Measurements from ENCODE around the gene ING3. TPM values are rescaled to one million over a fixed set of nuclear protein-coding genes. Genes with fewer than 3 reads are reported as not detected.

The ING3 gene
- polyA plus RNA-seq, 1 donor from 2014 or later, result 19.7 TPM

DNA sequence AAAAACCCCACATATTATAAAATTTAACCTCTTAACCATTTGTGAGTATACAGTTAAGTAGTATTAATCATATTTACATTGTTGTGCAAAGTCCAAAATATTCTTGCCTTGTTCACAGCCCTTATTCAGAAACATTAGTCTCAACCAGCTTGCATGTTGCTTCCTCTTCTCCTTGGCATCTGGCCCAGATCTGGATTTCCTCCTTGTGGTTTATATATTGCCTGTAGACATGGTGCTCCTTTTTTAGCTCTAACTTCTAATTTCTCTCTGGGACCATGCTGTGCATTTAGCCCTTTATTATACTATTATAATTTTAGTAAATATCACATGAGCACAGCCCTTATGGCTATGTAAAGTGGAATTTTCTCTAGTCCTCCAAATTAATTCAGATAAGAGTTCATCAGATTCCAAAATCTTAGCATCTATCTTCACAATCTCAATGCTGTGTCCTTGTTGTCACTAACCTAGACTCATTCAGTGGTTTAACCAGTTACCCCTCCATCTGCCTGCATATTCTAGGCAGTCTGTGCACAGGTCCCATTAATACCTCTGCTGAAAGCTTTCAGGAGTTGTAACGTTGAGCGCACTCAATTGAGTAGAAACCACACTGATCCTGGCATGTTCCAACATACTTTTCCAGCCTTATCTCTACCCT is 45.9 kb downstream of the ING3 start:
- Histone ChIP-seq H4K20me1 (ENCODE audit: insufficient read depth) (no peaks in the 10 kb centered on the region), H3K9me2 (ENCODE audit: insufficient read depth, low read length) (no peaks in the 10 kb centered on the region), H3F3A (ENCODE audit: insufficient read depth, low read length, poor library complexity, severe bottlenecking) (no peaks in the 10 kb centered on the region), H3K79me2 (replicated peaks; ENCODE audit: insufficient read depth, low read length) (no peaks in the 10 kb centered on the region), H3K27ac (ENCODE audit: low read length) (no peak overlapping the region), H3K9me3 (ENCODE audit: low read length) (no peaks in the 10 kb centered on the region), H3K4me3 (ENCODE audit: low read length) (no peak overlapping the region), H3K36me3 (ENCODE audit: insufficient read depth, low read length) (no peaks in the 10 kb centered on the region), H3K9ac (ENCODE audit: low read length) (no peak overlapping the region), H2AFZ (ENCODE audit: low read depth, low read length) (no peak overlapping the region), H3K27me3 (ENCODE audit: insufficient read depth, low read depth, low read length) (no peaks in the 10 kb centered on the region), H3K4me2 (ENCODE audit: low read length) (no peak overlapping the region)
- TF ChIP-seq RAD21 (conservative IDR thresholded peaks at IDR 0.05), result no peak
- TF ChIP-seq REST (IDR thresholded peaks at IDR 0.05; ENCODE audit: borderline replicate concordance), result no peak
- TF ChIP-seq MXI1 (conservative IDR thresholded peaks at IDR 0.05; ENCODE audit: poor library complexity, severe bottlenecking), result no peak
- TF ChIP-seq TAF1 (IDR thresholded peaks at IDR 0.05; ENCODE audit: low read depth), result no peak
- no peak for TF ChIP-seq EZH2 (IDR thresholded peaks at IDR 0.05; ENCODE audit: borderline replicate concordance, insufficient read depth, low read length, poor library complexity, severe bottlenecking)
- TF ChIP-seq EP300 (conservative IDR thresholded peaks at IDR 0.05; ENCODE audit: poor library complexity, severe bottlenecking), result no peak
- TF ChIP-seq POLR2AphosphoS5 (IDR thresholded peaks at IDR 0.05), result no peak

GRCh38 chr7:120996988-120997345 is 46.4 kb downstream of the ING3 start:
- no peak overlapping the region for H3K4me2 ChIP-seq (ENCODE audit: low read length)

More at GRCh38 chr7:120996988-120997345, 46.4 kb downstream of the ING3 start:
- no peak overlapping the region for H3K27ac ChIP-seq (ENCODE audit: low read length)
- H3K27me3 ChIP-seq (ENCODE audit: insufficient read depth, low read depth, low read length), result no peaks in the 10 kb centered on the region
- H3K9me2 ChIP-seq (ENCODE audit: insufficient read depth, low read length), result no peaks in the 10 kb centered on the region
- H3F3A ChIP-seq (ENCODE audit: insufficient read depth, low read length, poor library complexity, severe bottlenecking), result no peaks in the 10 kb centered on the region
- no peak overlapping the region for H2AFZ ChIP-seq (ENCODE audit: low read depth, low read length)
- no peak for TF ChIP-seq SMC3 (conservative IDR thresholded peaks at IDR 0.05; ENCODE audit: poor library complexity)
- no peak for TF ChIP-seq EZH2 (IDR thresholded peaks at IDR 0.05; ENCODE audit: borderline replicate concordance, insufficient read depth, low read length, poor library complexity, severe bottlenecking)
- TF ChIP-seq MXI1 (conservative IDR thresholded peaks at IDR 0.05; ENCODE audit: poor library complexity, severe bottlenecking), result no peak
- TF ChIP-seq POLR2AphosphoS5 (IDR thresholded peaks at IDR 0.05), result no peak
- no peak for TF ChIP-seq TAF1 (IDR thresholded peaks at IDR 0.05; ENCODE audit: low read depth)
- no peak for TF ChIP-seq RAD21 (conservative IDR thresholded peaks at IDR 0.05)
- TF ChIP-seq REST (IDR thresholded peaks at IDR 0.05; ENCODE audit: borderline replicate concordance), result no peak
- TF ChIP-seq EP300 (conservative IDR thresholded peaks at IDR 0.05; ENCODE audit: poor library complexity, severe bottlenecking), result no peak
- TF ChIP-seq, protein P1, sequence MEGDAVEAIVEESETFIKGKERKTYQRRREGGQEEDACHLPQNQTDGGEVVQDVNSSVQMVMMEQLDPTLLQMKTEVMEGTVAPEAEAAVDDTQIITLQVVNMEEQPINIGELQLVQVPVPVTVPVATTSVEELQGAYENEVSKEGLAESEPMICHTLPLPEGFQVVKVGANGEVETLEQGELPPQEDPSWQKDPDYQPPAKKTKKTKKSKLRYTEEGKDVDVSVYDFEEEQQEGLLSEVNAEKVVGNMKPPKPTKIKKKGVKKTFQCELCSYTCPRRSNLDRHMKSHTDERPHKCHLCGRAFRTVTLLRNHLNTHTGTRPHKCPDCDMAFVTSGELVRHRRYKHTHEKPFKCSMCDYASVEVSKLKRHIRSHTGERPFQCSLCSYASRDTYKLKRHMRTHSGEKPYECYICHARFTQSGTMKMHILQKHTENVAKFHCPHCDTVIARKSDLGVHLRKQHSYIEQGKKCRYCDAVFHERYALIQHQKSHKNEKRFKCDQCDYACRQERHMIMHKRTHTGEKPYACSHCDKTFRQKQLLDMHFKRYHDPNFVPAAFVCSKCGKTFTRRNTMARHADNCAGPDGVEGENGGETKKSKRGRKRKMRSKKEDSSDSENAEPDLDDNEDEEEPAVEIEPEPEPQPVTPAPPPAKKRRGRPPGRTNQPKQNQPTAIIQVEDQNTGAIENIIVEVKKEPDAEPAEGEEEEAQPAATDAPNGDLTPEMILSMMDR (IDR thresholded peaks at IDR 0.05; ENCODE audit: poor library complexity, severe bottlenecking), result no peak
- no peaks in the 10 kb centered on the region for H3K36me3 ChIP-seq (ENCODE audit: insufficient read depth, low read length)
- H3K9ac ChIP-seq (ENCODE audit: low read length), result no peak overlapping the region
- H4K20me1 ChIP-seq (ENCODE audit: insufficient read depth), result no peaks in the 10 kb centered on the region
- no peaks in the 10 kb centered on the region for H3K79me2 ChIP-seq (replicated peaks; ENCODE audit: insufficient read depth, low read length)
- no peak overlapping the region for H3K4me3 ChIP-seq (ENCODE audit: low read length)
- no peaks in the 10 kb centered on the region for H3K9me3 ChIP-seq (ENCODE audit: low read length)

Measured in neural cell (in vitro differentiated cells).